Measurements from ENCODE around the gene DGCR6L. TPM values are rescaled to one million over a fixed set of nuclear protein-coding genes. Genes with fewer than 3 reads are reported as not detected.

Gene DGCR6L
- total and polyA plus RNA-seq, 2 experiments from 2014 or later = 84.6 to 111 TPM

DNA sequence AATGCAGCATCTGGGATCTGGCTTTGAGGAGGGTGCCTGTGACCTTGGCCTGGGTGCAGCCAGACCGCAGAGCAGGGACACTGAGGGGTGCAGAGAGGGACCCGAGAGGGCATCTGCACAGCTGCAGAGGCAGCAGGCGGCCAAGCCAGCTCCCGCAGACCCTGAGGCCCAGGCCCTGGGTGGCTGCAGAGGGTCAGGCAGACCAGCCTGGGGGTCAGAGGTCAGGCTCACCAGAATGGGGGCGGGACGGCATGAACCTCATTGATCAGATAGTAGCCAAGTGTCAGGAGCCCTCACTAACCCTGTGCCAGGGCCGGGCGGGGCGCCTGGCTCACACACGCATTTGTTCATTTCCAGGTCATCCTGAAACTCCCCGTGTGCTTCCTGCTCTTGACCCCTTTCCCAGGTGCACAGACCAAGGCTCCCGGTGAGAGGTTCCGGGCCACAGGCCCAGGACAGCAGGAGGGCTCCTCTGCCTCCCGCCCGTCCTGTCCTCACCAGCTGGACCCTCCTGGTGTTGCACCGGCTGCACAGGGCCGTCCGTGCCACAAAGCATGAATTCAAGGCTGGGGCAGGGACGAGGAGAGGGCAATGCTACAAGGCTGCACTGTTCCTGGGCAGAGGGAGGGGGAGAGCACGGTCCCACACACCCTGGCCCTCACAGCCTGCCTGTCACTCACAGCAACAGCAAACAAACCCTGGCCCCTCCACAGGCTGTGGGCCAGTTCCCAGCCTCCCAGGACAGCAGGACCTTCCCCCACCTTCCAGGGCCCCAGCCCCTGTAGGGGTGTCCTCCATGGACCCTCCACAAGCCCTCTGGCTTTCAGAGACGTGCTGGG is 55.0 kb downstream of the DGCR6L start:
- no peak for TF ChIP-seq EZH2 (IDR thresholded peaks at IDR 0.05; ENCODE audit: insufficient read depth, poor library complexity, severe bottlenecking)
- no peak for TF ChIP-seq EZH2phosphoT487 (IDR thresholded peaks at IDR 0.05; ENCODE audit: insufficient read depth, low read depth)
- Histone ChIP-seq H3K4me1 (ENCODE audit: insufficient read depth) (no peaks in the 10 kb centered on the region), H3K27me3 (replicated peaks; ENCODE audit: insufficient read depth) (no peaks in the 10 kb centered on the region), H3K9ac (no peak overlapping the region), H3K36me3 (ENCODE audit: low read depth) (no peaks in the 10 kb centered on the region), H3K79me2 (ENCODE audit: insufficient read depth) (no peaks in the 10 kb centered on the region), H3K4me2 (ENCODE audit: unreplicated experiment) (no peak overlapping the region), H4K20me1 (ENCODE audit: insufficient read depth) (no peaks in the 10 kb centered on the region), H3K27ac (no peak overlapping the region), H3F3A (ENCODE audit: insufficient read depth) (no peaks in the 10 kb centered on the region), H3K9me3 (ENCODE audit: low read depth) (no peaks in the 10 kb centered on the region), H2AFZ (no peak overlapping the region), H3K4me3 (no peak overlapping the region), H3K9me2 (ENCODE audit: insufficient read depth) (no peaks in the 10 kb centered on the region)
- WGBS, 2 experiments (ENCODE audit: low coverage in 1 of 2, low lambda C conversion rate in 2 of 2, missing lambda C conversion rate in 2 of 2) = 70 to 76% methylated on average over 18 to 20 of the region's 21 CpGs
- in situ Hi-C loops (cut with MboI) = no loop called here
- no peak for DNase-seq

Other genes with a start within 250 kb of the DGCR6L start
- gene DGCR8, start 239.8 kb downstream of the DGCR6L start, total RNA-seq (2014; rRNA removed; shearing (Covaris generic)) = 24.9 and 28.7 TPM in 2 replicates
- gene DGCR8, start 239.8 kb downstream of the DGCR6L start, polyA plus RNA-seq (2016; fragmentation: Nextera tagmentation; extraction: Ambion mirVana) = 14.0 and 14.2 TPM in 2 replicates
- gene RANBP1, start 204.0 kb downstream of the DGCR6L start, total RNA-seq (2014; rRNA removed; shearing (Covaris generic)) = 195 and 233 TPM in 2 replicates
- 252 and 253 TPM in 2 replicates for gene RANBP1, start 204.0 kb downstream of the DGCR6L start, polyA plus RNA-seq (2016; fragmentation: Nextera tagmentation; extraction: Ambion mirVana)
- gene TRMT2A, start 202.8 kb downstream of the DGCR6L start, total RNA-seq (2014; rRNA removed; shearing (Covaris generic)) = 72.0 and 79.0 TPM in 2 replicates
- 38.1 and 42.2 TPM in 2 replicates for gene TRMT2A, start 202.8 kb downstream of the DGCR6L start, polyA plus RNA-seq (2016; fragmentation: Nextera tagmentation; extraction: Ambion mirVana)
- 18.7 and 22.8 TPM in 2 replicates for gene ZDHHC8, start 188.3 kb downstream of the DGCR6L start, total RNA-seq (2014; rRNA removed; shearing (Covaris generic))
- 13.0 and 16.1 TPM in 2 replicates for gene ZDHHC8, start 188.3 kb downstream of the DGCR6L start, polyA plus RNA-seq (2016; fragmentation: Nextera tagmentation; extraction: Ambion mirVana)
- gene CCDC188, start 169.0 kb downstream of the DGCR6L start, total RNA-seq (2014; rRNA removed; shearing (Covaris generic)) = 0.76 and 1.8 TPM in 2 replicates
- 1.2 TPM in 2 replicates for gene CCDC188, start 169.0 kb downstream of the DGCR6L start, polyA plus RNA-seq (2016; fragmentation: Nextera tagmentation; extraction: Ambion mirVana)
- gene RTN4R, start 51.7 kb downstream of the DGCR6L start, total RNA-seq (2014; rRNA removed; shearing (Covaris generic)) = 1.4 TPM in 1 of 2 replicates, not detected in the other
- gene RTN4R, start 51.7 kb downstream of the DGCR6L start, polyA plus RNA-seq (2016; fragmentation: Nextera tagmentation; extraction: Ambion mirVana) = 0.25 and 0.47 TPM in 2 replicates
- 8.0 and 11.5 TPM in 2 replicates for gene ZNF74, start 74.1 kb upstream of the DGCR6L start, total RNA-seq (2014; rRNA removed; shearing (Covaris generic))
- gene ZNF74, start 74.1 kb upstream of the DGCR6L start, polyA plus RNA-seq (2016; fragmentation: Nextera tagmentation; extraction: Ambion mirVana) = 3.7 TPM in 2 replicates
- 45.6 and 46.9 TPM in 2 replicates for gene SCARF2, start 117.8 kb upstream of the DGCR6L start, total RNA-seq (2014; rRNA removed; shearing (Covaris generic))
- gene SCARF2, start 117.8 kb upstream of the DGCR6L start, polyA plus RNA-seq (2016; fragmentation: Nextera tagmentation; extraction: Ambion mirVana) = 7.9 and 10.2 TPM in 2 replicates
- gene KLHL22, start 175.7 kb upstream of the DGCR6L start, total RNA-seq (2014; rRNA removed; shearing (Covaris generic)) = 37.7 and 41.3 TPM in 2 replicates
- gene KLHL22, start 175.7 kb upstream of the DGCR6L start, polyA plus RNA-seq (2016; fragmentation: Nextera tagmentation; extraction: Ambion mirVana) = 19.0 and 20.0 TPM in 2 replicates
- 40.0 and 40.2 TPM in 2 replicates for gene MED15, start 187.6 kb upstream of the DGCR6L start, total RNA-seq (2014; rRNA removed; shearing (Covaris generic))
- gene MED15, start 187.6 kb upstream of the DGCR6L start, polyA plus RNA-seq (2016; fragmentation: Nextera tagmentation; extraction: Ambion mirVana) = 69.4 and 69.7 TPM in 2 replicates